Endothelial cell of umbilical vein (primary cell): ENCODE results near the gene TFAM.

Experiments used
- CTCF ChIP-seq, 2 donors: IDR thresholded peaks; 1 replicate in 1 of 2; 2 replicates in 1 of 2; pipeline ENCODE4 v1.5.1; 2011; ENCODE audit warnings: low read length in 2 of 2, mild to moderate bottlenecking in 2 of 2, moderate library complexity in 2 of 2, control low read depth in 1 of 2, inconsistent platforms in 1 of 2, low read depth in 1 of 2; ENCODE audit not compliant: insufficient read depth in 1 of 2; ENCODE audit errors: extremely low read depth in 1 of 2
- JUN ChIP-seq: IDR thresholded peaks from 2 replicates; pipeline ENCODE4 v1.6.1; 2011; ENCODE audit warnings: borderline replicate concordance, low read depth; ENCODE audit not compliant: insufficient read length, insufficient read depth
- MYC ChIP-seq: IDR thresholded peaks from one replicate; pipeline ENCODE4 v1.6.1; 2011; ENCODE audit warnings: mild to moderate bottlenecking, low read depth, low read length
- POLR2A ChIP-seq: IDR thresholded peaks from 2 replicates; pipeline ENCODE4 v1.6.1; 2012; ENCODE audit warnings: low read depth, mild to moderate bottlenecking, control low read depth, low read length

GRCh38 chr10:58435297-58435985 lies 50.2 kb downstream of the TFAM start:
- no peak for TF ChIP-seq CTCF (IDR thresholded peaks at IDR 0.05; ENCODE audit: extremely low read depth in 1 of 2, insufficient read depth in 1 of 2, low read depth in 1 of 2, low read length in 2 of 2)
- TF ChIP-seq MYC = no peak
- TF ChIP-seq POLR2A = no peak
- no peak for TF ChIP-seq JUN
